GM10266 (cell line): ENCODE results near the gene DNMT3L.

Experiments used
- DNase-seq: peaks from one replicate; pipeline ENCODE4 v3.0.0; 2012; ENCODE audit errors: extremely low spot score
- CTCF ChIP-seq: IDR thresholded peaks from 2 replicates; pipeline ENCODE4 v1.5.1; 2012; ENCODE audit warnings: mild to moderate bottlenecking, low read depth; ENCODE audit not compliant: control insufficient read depth, insufficient read depth; ENCODE audit errors: missing control alignments

Gene DNMT3L

GRCh38 chr21:44271558-44272283 is 10.0 kb upstream of the DNMT3L start:
- no peak for TF ChIP-seq CTCF
- DNase-seq, result no peak

- no peak for TF ChIP-seq CTCF
- no peak for DNase-seq
Observed at GRCh38 chr21:44269090-44269489, 7.4 kb upstream of the DNMT3L start.

GRCh38 chr21:44267655-44268142 is 6.0 kb upstream of the DNMT3L start:
- no peak for DNase-seq
- peak; percentile 32 for TF ChIP-seq CTCF

GRCh38 chr21:44265734-44266270 is 4.1 kb upstream of the DNMT3L start:
- no peak for TF ChIP-seq CTCF
- no peak for DNase-seq

- TF ChIP-seq CTCF, result no peak
- DNase-seq, result no peak
Observed at GRCh38 chr21:44263768-44264167, 2.1 kb upstream of the DNMT3L start.

GRCh38 chr21:44263221-44263760 is 1.6 kb upstream of the DNMT3L start:
- TF ChIP-seq CTCF, result no peak
- DNase-seq, result no peak
